Kidney tubule cell (primary cell): ENCODE results near the gene CYBC1.
"Not testable (repeated sequence)": the region's sequence is repeated elsewhere in the genome, so short reads cannot be mapped to it uniquely, and the experiment has no call there.

Experiments
- DNase-seq: peaks from one replicate; pipeline ENCODE4 v3.0.0-alpha.2; 2018; ENCODE audit warnings: low spot score

The CYBC1 gene

DNA sequence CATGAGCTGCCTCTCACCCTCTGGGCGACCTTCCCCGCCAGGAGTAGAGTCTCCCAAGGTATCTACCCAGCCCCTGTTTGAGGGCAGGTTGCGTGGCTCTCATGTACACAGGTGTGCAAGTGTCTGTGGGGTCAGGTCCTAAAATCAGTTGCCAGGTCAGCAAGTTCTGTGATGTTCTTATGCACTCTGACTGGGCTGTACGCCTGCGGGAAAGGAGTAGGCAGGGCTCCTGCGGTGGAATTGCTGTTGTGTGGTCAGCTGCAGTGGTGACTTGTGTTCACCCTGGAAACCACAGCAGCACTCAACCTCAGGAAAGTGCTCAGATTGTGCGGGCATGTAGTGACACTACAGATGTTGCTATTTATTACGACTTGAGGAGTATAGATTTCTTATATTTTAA, 27.4 kb upstream of the CYBC1 start:
- no peak for DNase-seq

DNA sequence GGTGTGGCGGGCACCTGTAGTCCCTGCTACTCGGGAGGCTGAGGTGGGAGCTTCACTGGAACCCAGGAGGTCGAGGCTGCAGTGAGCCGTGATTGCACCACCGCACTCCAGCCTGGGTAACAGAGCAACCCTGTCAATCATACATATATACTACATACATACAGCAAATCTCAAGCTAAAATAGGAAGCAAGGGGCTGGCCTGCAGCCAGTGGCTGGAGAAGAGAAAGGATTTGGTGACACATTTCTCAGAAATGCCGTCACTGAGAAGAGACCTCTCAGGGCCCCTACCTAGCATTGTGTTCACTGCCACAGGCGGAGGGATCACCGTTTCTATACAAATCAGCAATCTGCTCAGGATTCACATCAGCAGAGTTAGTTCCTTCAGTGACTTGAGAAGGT, 24.9 kb upstream of the CYBC1 start:
- no peak for DNase-seq

DNA sequence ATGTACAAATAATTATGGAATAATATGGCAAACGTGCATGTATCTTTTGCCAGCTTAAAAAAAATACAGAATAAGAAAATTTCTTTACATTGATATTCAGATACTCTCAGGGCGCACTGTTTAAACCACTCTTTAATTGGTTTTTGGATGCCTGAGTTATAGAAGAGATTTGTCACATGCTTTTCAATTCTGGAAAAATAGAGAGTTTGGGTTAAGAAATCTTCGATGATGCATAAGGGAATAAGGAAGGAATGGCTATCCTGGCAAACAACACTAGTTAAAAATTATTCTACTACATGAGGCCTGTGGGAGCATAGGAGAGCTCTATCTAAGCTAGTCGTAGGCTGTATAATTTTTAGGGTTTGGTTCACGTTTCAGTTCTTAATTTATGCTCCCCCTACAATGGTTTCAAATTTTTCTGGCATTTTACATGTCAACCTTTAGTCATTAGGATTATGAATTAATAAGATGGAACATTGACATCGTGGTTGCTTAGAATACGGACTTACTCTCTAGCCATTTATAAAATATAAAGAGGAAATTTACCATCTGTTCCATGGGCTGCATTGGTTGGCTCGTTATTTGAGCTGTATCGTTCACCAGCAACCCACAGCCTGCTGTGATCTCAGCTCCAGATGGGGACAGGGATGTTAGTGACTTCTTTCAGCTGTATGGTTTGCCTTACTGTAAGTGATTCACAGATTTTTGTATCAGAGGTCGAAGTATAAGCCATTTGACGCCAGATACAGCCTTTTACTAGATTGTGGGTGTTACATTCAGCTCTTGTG, 23.9 kb upstream of the CYBC1 start:
- no peak for DNase-seq

DNA sequence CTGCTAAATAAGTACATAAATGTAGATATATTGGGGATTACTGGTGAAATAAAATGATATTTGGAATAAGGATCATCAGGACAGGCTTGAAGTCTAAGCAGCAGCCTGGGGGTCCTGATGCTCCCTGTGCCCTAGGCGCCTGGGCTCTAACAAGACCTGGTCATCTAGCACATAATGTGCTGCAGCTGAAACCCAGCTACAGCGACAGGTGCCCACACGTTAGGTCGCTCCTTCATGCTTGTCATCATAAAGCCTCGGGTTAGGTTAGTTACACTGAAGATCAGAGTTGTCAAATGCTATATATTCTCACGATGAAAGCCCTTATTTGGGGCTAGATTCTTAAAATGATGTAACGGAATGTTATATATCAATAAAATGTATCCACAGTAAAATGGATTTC, 19.5 kb upstream of the CYBC1 start:
- no peak for DNase-seq

DNA sequence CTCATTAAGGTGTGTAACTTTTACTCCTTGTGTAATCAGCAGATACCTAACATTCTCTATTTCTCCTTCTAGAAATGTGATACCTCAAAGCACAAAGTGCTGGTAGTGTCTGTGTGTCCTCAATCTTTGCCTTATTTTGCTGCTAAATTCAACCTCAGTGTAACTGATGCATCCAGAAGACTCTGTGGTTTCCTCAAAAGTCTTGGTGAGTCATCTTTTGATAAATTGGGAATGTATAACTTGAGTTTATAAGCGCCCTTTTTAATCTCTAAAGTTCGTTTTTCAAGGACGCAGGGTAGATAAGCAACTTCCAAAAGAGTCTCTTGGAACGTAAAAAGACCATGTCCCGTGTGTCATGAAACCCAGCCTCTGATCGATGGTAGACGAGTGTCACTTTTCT, 18.1 kb upstream of the CYBC1 start:
- DNase-seq: no peak

DNA sequence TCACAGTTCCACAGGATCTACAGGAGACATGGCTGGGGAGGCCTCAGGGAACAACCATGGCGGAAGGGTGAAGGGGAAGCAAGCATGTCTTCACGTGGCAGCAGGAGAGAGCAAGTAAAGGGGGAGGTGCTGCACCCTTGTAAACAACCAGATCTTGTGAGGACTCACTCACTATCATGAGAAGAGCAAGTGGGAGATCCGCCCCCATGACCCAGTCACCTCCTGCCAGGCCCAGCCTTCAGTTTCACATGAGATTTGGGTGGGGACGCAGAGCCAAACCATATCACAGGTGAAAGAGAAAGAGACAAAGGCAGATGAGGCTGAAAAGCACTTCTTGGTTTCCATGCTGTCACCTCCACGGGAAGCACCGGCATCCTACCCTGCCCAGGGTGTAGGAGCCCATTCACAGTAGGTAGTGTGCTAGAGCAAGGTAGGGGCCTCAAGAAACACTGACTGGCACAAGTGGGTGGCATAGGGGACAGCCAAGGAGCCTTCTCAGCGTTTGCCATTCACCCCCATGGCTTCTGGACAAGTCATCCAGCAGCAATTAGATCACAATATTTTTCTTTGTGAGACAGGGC, 14.6 kb upstream of the CYBC1 start:
- DNase-seq: no peak

DNA sequence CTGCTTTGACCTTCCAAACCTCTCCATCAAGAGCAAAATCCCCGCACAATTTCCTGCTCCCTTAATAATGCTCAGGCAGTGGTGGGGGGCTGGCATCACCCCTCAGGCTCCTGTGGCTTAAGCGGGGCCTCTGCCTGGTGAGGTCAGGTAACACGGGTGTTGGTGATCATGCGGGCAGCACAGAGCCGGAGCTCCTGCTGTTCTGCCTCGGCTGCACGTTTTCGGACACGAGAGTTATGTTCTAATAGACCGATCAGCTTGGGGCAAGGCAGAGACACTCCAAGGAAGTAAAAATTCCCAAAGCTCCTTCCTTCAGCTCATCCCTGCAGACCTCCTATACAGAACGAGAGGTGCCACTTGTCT, 14.0 kb upstream of the CYBC1 start:
- DNase-seq: no peak

DNA sequence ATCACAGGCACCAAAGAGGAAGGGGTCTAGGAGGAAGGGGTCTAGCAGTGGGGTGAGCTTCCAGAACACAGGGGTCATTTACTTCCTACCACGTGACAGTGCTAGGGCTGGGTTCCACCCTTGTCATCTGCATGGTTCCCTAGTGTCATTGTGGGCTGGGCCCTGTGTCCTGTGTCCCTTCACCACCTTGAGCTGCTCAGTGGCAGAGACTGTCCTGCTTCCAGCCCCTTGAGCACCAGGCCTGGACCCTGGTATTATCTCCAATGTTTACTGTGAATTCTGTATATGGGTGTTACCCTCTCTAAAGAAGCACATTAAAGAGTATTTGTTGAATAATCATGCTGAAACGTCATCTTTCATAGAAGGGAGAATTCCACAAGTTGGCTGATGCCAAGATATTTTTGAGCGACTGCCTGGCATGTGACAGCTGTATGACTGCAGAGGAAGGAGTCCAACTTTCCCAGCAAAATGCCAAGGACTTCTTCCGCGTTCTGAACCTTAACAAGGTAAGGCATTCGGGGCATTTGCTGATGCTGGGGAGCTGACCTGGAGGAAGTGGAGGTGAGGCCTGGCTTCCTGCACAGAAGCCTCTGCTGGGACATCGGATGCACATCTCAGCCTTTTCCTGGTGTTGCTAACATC, 13.5 kb upstream of the CYBC1 start:
- no peak for DNase-seq

DNA sequence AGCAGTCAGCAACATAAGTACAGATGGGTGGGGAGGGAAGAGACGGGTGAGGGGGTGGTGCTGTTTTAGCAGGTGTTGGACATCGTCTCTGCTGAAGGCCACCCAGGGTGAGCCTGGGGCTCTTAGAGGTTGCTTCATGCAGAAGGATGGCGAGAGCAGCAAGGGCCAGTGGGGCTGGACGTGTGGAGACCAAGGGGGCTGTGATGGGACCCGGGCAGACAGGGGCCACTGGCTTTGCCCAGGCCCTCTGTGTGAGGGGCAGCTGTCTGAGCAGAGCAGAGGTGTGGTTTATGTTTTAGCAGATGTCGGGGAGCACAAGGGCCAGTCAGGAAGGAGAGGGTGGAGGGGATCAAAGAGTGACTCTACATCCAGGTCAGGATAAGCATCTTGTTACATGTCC, 12.8 kb upstream of the CYBC1 start:
- no peak for DNase-seq

DNA sequence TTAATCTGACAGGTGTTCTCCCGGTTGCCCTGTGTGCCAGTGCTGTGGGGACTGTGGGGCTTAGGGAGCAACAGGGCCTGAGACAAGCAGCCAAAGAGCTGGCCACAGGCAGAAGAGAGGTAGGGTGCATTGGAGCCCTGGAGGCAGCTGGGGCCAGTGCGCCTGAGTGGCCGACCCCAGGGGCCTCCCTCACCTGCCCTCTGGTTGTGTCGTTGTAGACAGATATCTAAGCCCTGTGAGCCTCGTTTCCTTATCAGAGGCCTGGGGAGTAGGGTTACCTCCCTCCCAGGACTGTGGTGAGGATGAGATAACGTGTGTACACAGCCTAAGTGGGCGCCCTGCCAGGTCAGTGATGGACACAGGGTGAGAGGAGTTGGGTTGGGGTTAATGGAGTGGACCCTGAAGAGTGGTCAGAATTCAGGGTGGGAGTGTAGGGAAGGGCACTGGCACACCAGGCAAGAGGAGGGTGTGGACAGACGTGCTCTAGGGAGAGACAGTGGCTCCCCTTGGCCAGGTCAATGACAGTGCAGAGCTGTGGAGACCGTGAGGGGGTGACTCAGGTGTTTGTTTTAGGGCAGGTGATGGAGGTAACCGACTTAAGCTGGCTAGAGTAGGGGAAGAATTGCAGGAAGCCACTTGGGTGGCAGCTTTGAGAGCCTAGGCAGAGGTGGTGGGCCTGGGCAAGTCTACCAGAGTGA, 11.4 kb upstream of the CYBC1 start:
- DNase-seq: peak; percentile 18

DNA sequence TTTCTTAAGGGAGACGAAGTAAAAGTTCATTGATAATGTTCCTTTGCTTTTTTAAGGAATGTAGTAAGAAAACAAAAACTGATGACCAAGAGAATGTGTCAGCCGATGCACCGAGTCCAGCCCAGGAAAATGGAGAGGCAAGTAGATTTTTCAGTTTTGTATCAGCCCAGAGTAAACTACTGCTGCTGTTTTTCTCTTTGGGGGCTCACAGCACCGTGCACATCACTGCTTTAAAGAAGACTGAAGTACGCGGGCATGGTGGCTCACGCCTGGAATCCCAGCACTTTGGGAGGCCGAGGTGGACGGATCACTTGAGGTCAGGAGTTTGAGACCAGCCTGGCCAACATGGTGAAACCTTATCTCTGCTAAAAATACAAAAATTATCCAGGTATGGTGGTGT, 9.4 kb upstream of the CYBC1 start:
- not testable (repeated sequence) for DNase-seq

DNA sequence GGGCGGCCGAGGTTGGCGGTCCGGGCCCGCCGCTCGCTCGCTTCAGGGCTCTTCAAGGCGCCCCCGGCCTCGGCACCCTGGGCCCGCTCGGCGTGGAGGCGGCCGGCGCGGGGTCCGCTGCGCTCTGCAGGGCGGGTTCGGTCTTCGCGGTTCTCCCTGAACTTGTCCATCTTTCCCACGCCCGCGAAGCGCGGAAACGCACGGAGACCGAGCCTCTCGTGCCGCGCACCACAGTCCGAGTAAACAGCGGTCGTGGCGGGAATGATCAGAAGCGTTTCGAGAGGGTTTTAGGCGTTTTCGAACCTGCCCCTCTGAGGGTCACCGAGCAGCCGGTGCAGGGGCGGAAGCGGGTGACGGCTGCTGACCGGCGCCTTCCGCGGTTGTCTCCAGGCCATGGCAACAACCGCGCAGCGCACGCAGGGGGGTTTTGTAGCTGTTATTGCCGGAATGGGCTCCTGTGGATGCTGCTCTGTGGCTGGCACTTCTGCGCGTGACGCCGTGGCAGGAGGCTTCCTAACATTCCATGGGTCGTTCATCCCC, 8.4 kb upstream of the CYBC1 start:
- DNase-seq: peak; percentile 55

DNA sequence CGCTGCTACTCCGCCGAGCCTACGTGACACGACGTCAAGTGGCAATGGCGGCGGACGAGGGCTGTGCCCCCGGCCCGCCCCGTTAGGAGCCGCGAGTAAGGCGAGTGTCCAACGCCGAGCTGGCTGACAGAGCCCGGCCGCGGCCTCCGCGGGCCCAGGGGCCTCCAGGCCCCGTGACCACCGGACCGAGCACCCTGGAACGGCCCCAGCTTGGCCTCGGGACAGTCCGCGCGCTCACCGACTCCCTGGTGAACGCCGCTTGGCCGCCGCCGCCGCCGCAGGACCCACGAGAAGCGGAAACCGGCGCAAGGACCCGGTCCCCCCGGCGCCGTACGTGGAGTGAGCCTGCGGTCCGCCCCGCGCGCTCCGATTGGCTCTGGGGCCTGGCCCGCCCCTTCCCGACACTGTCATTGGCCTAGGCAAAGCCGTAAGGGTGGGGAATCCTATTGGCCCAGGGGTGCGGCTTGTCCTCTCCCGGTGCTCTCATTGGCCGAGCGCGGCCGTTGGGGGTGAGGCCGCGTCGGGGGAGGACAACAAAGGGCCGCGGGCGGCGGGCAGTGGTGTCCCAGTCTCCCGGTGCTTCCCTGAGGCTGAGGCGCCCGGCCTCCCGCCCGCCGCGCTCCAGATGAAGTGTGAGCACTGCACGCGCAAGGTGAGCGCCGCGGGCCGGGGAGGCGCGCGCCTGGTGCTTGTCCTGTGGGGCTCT, 7.8 kb upstream of the CYBC1 start, which contains the start of gene NARF:
Gene NARF, plus strand, starts transcription at position 563 of the 706 bp plus-strand sequence. Its CDS starts 63 bp downstream, at position 626.
- DNase-seq: peak; percentile 99

DNA sequence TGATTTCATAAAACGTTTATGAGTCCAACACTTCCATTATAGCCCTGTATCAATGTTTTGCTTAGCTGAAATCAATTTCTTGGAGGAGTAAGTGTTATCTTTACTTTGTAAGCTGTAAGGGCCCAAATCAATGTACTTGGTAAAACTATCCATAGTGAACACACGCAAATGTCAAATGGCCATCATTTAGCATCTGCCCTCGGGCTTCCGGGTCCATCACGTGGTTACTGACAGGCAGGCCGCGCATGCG, 7.3 kb upstream of the CYBC1 start:
- DNase-seq: no peak

DNA sequence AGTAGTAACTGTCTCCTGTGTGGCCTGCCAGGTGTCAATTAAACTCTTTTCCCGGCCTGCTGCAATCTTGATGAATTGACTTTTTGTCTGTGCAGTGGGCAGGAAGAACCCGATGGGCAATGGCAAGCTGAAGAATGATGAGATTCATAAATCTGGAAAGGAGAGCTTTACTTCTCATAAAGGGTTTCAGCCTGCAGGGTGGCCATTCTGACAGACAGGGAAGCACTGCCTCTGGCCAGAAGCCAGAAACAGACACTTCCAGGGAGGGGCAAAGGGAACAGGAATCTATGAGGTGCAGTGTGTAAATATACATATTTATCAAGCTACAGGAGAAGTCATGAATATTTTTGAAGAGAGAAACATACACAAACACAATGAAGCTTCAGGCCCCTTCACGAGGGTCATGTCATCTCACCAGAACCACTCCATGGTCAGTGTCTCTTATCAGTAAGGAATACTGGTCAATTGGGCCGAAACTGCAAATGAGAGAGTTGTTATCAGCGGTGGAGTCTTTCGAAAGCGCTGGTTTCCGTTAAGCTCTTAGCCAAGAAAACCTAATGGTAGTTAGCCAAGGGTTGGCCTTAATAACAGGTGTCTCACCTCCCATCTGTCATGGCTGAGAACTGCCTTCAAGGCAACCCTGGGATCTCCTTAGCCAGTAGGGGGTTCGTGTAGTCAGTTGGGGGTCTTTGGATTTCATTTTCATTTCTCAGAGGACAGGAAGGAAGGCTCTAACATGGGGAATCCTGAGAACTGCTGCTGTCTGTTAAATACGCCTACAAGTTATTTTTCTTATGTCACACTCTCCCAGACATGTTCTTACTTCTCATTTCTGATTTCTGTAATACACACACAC, 6.7 kb upstream of the CYBC1 start:
- no peak for DNase-seq

DNA sequence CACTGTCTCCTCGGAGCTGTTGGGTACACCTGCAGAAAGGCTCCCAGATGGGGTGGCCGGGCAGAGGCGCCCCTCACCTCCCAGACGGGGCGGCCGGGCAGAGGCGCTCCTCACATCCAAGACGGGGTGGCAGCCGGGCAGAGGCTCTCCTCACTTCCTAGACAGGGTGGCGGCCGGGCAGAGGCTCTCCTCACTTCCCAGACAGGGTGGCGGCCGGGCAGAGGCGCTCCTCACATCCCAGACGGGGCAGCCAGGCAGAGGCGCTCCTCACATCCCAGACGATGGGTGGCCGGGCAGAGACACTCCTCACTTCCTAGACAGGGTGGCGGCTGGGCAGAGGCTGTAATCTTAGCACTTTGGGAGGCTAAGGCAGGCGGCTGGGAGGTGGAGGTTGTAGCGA, 3.2 kb upstream of the CYBC1 start:
- not testable (repeated sequence) for DNase-seq

DNA sequence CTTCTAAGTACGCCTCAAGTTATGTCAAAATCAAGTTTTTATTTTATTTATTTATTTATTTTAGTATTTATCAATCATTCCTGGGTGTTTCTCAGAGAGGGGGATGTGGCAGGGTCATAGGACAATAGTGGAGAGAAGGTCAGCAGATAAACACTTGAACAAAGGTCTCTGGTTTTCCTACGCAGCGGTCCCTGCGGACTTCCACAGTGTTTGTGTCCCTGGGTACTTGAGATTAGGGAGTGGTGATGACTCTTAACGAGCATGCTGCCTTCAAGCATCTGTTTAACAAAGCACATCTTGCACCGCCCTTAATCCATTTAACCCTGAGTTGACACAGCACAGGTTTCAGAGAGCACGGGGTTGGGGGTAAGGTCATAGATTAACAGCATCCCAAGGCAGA, 2.6 kb upstream of the CYBC1 start:
- not testable (repeated sequence) for DNase-seq

DNA sequence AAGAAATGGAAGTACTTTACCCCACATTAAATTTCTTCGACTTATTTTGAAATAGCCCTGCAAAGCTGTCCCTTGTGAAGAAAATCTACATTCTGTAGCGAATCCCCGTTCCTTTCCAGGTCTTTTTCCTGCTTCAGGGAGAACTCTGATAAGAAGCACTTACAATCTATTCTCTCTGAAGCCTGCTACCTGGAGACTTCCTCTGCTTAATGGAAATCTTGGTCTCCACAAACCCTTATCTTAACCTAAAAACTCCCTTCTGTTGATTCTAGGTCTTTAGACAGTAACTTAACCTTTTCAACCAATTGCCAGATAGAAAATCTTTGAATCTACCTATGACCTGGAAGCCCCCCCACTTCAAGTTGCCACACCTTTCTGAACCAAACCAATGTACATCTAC, 1.6 kb upstream of the CYBC1 start:
- no peak for DNase-seq

DNA sequence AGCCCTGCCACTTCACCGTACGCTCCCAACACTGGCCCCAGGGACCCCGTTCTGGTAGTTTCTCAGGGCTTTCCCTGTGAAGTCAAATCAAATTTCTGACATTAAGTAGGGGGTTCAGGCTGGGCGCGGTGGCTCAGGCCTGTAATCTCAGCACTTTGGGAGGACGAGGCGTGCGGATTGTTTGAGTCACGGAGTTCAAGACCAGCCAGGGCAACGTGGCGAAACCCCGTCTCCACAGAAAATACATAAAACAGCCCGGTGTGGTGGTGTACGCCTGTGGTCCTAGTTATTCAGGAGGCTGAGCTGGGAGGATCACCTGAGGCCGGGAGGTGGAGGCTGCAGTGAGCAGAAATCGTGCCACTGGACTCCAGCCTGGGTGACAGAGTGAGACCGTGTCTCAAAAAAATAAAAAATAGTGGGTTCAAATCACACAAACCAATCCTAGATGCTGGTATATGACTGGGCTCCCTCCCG, 632 bp downstream of the CYBC1 start:
- DNase-seq: no peak

DNA sequence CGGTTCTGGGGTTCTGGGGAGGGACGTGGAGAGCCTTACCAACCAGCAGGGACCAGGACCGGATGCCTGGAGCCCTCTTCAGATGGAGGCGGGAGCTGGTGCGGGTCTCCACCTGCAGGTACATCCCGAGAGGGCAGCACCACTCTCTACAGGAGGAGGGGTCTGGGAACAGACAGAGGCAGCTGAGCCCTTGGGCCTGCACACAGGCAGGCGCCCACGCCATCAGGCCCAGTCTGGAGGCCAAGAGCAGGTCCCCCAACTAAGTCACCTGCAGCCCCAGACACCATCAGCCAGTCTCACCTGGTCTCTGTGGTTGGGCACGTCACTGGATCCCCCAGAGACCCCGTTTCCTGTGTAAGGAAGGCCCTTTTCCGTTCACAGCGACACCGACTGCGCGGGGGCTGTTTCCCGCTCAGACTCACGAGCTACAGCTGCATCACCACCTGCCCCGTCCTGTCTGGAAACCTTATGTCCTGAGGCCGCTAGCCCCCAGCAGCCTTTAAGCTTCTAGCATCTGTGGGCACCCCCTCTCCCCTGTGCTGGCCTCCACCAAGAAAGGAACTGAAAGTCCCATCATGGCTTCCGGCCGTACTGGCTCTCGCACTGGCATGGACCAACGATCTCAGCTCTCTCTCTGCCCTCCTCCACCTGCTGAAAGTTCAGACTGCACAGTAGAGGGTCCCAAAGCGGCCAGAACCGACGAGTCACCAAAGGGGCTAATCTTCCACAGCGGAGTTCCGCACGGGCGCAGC, 1.2 kb downstream of the CYBC1 start:
- no peak for DNase-seq
